Osteoblast (primary cell): Measurements from ENCODE around the gene FZD7. TPM values are rescaled to one million over a fixed set of nuclear protein-coding genes. Genes with fewer than 3 reads are reported as not detected.

ENCODE experiments used
- DNase-seq: peaks from one replicate; pipeline ENCODE4 v3.0.0; 2011; ENCODE audit warnings: low spot score, mixed read lengths; ENCODE audit not compliant: insufficient read length; ENCODE audit errors: missing footprints
- H2AFZ ChIP-seq: 2 replicates; pipeline ENCODE4 v1.6.0; 2011; ENCODE audit warnings: mild to moderate bottlenecking, low read length
- H3K27ac ChIP-seq: 2 replicates; pipeline ENCODE4 v1.5.1; 2011; ENCODE audit warnings: mild to moderate bottlenecking, low read depth, low read length, moderate library complexity
- H3K27me3 ChIP-seq: 2 replicates; pipeline ENCODE4 v1.6.0; 2012; ENCODE audit warnings: mild to moderate bottlenecking, control low read depth, inconsistent platforms, low read length, moderate library complexity; ENCODE audit not compliant: insufficient read depth
- H3K36me3 ChIP-seq: 2 replicates; pipeline ENCODE4 v1.5.1; 2011; ENCODE audit warnings: mild to moderate bottlenecking, low read length, control low read depth, moderate library complexity; ENCODE audit not compliant: insufficient read depth
- H3K4me1 ChIP-seq: 2 replicates; pipeline ENCODE4 v1.5.1; 2011; ENCODE audit warnings: mild to moderate bottlenecking, low read length, control low read depth, moderate library complexity; ENCODE audit not compliant: insufficient read depth
- H3K4me2 ChIP-seq: 2 replicates; pipeline ENCODE4 v1.6.0; 2011; ENCODE audit warnings: mild to moderate bottlenecking, low read length; ENCODE audit not compliant: insufficient read depth
- H3K4me3 ChIP-seq: fragments of 200-600 bp; sonication (generic); 3 replicates; pipeline ENCODE4 v1.5.1; 2012; ENCODE audit warnings: mild to moderate bottlenecking, low read length, inconsistent platforms; ENCODE audit not compliant: insufficient read depth
- H3K79me2 ChIP-seq: 2 replicates; pipeline ENCODE4 v1.6.0; 2012; ENCODE audit warnings: mild to moderate bottlenecking, low read length, control low read depth, inconsistent platforms; ENCODE audit not compliant: insufficient read depth
- H3K9me3 ChIP-seq: 2 replicates; pipeline ENCODE4 v1.5.1; 2011; ENCODE audit warnings: low read depth, low read length, control low read depth
- H4K20me1 ChIP-seq: 2 replicates; pipeline ENCODE4 v1.6.0; 2012; ENCODE audit warnings: mild to moderate bottlenecking, low read length, control low read depth; ENCODE audit not compliant: insufficient read depth
- total RNA-seq: library from RNA; depleted of rRNA; stranded (reverse); fragments of >200 nt; gene quantifications from 2 replicates; pipeline ENCODE4 v1.2.3, GENCODE V29; 2012
- TF ChIP-seq, protein P1 (sequence below): IDR thresholded peaks from 2 replicates; pipeline ENCODE4 v1.5.1; 2011; ENCODE audit warnings: mild to moderate bottlenecking, low read depth, low read length, moderate library complexity; ENCODE audit errors: extremely low read depth

FZD7 gene
- total RNA-seq, 1 donor, result 73.8 TPM

DNA sequence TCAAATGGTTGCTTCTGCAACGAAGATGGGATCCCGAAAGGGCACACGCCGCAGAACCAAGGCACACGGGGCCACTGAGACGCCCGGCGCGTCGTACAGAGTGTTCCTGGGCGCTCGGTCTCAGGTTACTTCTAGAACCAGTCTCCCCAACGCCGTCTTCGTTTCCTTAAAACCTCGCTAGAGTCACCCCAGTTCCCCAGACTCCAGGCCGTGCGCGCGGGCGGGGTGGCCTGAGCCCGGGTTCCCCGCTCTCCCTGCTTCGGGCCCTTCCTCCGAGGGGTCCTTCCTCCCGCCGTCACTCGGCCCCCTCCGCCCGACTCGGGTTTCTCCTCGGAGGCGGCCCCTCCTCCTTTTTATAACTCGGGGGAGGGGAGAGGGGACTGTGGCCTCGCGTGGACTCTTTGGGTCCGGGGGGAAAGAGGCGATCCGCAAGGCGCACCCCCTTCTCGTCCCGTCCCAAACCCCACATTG lies 774 bp upstream of the FZD7 start:
- Histone ChIP-seq H3K4me1 (peaks cover 41% of the 10 kb centered on the region), H3K36me3 (peaks cover 21% of the 10 kb centered on the region), H3K27ac (peak overlapping the region; percentile 91), H2AFZ (peak overlapping the region; percentile 92), H3K4me3 (peak overlapping the region; percentile 80), H3K4me2 (peak overlapping the region; percentile 90), H3K79me2 (peaks cover 35% of the 10 kb centered on the region), H3K9me3 (no peaks in the 10 kb centered on the region), H3K27me3 (no peaks in the 10 kb centered on the region), H4K20me1 (peaks cover 28% of the 10 kb centered on the region)
- TF ChIP-seq, protein P1, sequence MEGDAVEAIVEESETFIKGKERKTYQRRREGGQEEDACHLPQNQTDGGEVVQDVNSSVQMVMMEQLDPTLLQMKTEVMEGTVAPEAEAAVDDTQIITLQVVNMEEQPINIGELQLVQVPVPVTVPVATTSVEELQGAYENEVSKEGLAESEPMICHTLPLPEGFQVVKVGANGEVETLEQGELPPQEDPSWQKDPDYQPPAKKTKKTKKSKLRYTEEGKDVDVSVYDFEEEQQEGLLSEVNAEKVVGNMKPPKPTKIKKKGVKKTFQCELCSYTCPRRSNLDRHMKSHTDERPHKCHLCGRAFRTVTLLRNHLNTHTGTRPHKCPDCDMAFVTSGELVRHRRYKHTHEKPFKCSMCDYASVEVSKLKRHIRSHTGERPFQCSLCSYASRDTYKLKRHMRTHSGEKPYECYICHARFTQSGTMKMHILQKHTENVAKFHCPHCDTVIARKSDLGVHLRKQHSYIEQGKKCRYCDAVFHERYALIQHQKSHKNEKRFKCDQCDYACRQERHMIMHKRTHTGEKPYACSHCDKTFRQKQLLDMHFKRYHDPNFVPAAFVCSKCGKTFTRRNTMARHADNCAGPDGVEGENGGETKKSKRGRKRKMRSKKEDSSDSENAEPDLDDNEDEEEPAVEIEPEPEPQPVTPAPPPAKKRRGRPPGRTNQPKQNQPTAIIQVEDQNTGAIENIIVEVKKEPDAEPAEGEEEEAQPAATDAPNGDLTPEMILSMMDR, result no peak
- DNase-seq, result peak; percentile 93

DNA sequence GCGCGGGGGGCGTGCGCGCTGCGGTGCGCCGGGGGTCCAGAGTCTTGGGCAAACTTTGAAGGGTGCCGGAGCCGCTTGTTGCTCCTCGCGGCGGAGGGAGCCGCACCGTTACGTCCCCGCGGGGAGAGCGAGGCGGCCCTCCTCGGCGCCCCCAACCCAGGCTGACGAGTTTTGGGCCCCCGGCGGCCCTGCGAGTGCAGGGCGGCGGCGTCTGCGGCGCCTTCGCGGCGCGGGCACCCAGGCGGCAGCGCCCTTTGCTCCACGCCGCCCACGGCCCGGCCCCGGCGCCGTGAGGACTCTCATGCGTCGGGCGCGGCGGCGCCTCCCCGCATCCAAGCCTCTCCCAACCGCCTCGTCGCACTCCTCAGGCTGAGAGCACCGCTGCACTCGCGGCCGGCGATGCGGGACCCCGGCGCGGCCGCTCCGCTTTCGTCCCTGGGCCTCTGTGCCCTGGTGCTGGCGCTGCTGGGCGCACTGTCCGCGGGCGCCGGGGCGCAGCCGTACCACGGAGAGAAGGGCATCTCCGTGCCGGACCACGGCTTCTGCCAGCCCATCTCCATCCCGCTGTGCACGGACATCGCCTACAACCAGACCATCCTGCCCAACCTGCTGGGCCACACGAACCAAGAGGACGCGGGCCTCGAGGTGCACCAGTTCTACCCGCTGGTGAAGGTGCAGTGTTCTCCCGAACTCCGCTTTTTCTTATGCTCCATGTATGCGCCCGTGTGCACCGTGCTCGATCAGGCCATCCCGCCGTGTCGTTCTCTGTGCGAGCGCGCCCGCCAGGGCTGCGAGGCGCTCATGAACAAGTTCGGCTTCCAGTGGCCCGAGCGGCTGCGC lies 814 bp downstream of the FZD7 start:
- Histone ChIP-seq H2AFZ (no peak overlapping the region), H3K9me3 (no peaks in the 10 kb centered on the region), H3K27me3 (no peaks in the 10 kb centered on the region), H3K4me3 (peak overlapping the region; percentile 82), H3K4me2 (peak overlapping the region; percentile 97), H3K36me3 (peaks cover 23% of the 10 kb centered on the region), H4K20me1 (peaks cover 39% of the 10 kb centered on the region), H3K79me2 (peaks cover 50% of the 10 kb centered on the region), H3K27ac (peak overlapping the region; percentile 72), H3K4me1 (peaks cover 57% of the 10 kb centered on the region)
- DNase-seq, result peak; percentile 89
- TF ChIP-seq, protein P1, result no peak

DNA sequence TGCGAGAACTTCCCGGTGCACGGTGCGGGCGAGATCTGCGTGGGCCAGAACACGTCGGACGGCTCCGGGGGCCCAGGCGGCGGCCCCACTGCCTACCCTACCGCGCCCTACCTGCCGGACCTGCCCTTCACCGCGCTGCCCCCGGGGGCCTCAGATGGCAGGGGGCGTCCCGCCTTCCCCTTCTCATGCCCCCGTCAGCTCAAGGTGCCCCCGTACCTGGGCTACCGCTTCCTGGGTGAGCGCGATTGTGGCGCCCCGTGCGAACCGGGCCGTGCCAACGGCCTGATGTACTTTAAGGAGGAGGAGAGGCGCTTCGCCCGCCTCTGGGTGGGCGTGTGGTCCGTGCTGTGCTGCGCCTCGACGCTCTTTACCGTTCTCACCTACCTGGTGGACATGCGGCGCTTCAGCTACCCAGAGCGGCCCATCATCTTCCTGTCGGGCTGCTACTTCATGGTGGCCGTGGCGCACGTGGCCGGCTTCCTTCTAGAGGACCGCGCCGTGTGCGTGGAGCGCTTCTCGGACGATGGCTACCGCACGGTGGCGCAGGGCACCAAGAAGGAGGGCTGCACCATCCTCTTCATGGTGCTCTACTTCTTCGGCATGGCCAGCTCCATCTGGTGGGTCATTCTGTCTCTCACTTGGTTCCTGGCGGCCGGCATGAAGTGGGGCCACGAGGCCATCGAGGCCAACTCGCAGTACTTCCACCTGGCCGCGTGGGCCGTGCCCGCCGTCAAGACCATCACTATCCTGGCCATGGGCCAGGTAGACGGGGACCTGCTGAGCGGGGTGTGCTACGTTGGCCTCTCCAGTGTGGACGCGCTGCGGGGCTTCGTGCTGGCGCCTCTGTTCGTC lies 1.7 kb downstream of the FZD7 start:
- DNase-seq, result peak; percentile 90
- no peaks in the 10 kb centered on the region for H3K9me3 ChIP-seq
- H3K27ac ChIP-seq, result peak overlapping the region; percentile 72
- H4K20me1 ChIP-seq, result peaks cover 41% of the 10 kb centered on the region
- H3K4me3 ChIP-seq, result peak overlapping the region; percentile 82
- H2AFZ ChIP-seq, result no peak overlapping the region
- H3K4me1 ChIP-seq, result peaks cover 61% of the 10 kb centered on the region
- peaks cover 53% of the 10 kb centered on the region for H3K79me2 ChIP-seq
- no peaks in the 10 kb centered on the region for H3K27me3 ChIP-seq
- peaks cover 23% of the 10 kb centered on the region for H3K36me3 ChIP-seq
- H3K4me2 ChIP-seq, result peak overlapping the region; percentile 97
- TF ChIP-seq, protein P1, result peak; percentile 60
